SK-N-SH (cell line): ENCODE data around the gene MED12. TPM values are rescaled to one million over a fixed set of nuclear protein-coding genes. Genes with fewer than 3 reads are reported as not detected.

ENCODE experiments used
- CTCF ChIA-PET: fragments of 300-600, 350-600 bp; formaldehyde crosslinking; extraction: SDS; loops from one replicate; lab custom pipeline; 2021; lab: Yijun Ruan, JAX
- POLR2A ChIA-PET: fragments of 350-600 bp; sonication (Branson Sonifier 250); formaldehyde crosslinking; extraction: SDS; loops from one replicate; lab custom pipeline; 2020; ENCODE audit warnings: antibody characterized with exemption, inconsistent platforms; lab: Yijun Ruan, JAX
- DNase-seq: peaks from one replicate; pipeline ENCODE4 v3.0.0; 2012
- H2AFZ ChIP-seq: fragments of 200-600 bp; sonication (generic); 2 replicates; pipeline ENCODE4 v1.8.1; 2016; ENCODE audit warnings: antibody characterized with exemption, mild to moderate bottlenecking, low read depth
- H3F3A ChIP-seq: fragments of 200-600 bp; sonication (generic); replicated peaks from 2 replicates; pipeline ENCODE3; 2016; ENCODE audit warnings: antibody characterized with exemption, mild to moderate bottlenecking; ENCODE audit not compliant: insufficient read depth
- H3K27ac ChIP-seq, 2 experiments: fragments of 200-500 bp in 1 of 2; fragments of 200-600 bp in 1 of 2; sonication (Bioruptor generic) in 1 of 2; sonication (generic), shearing (Covaris generic) in 1 of 2; 2 replicates each; pipeline versions ENCODE4 v1.5.1 to v1.6.1; 2014 to 2016; ENCODE audit warnings: low read depth in 2 of 2, inconsistent platforms in 1 of 2, low read length in 1 of 2, mild to moderate bottlenecking in 1 of 2, mixed read lengths in 1 of 2
- H3K27me3 ChIP-seq: fragments of 200-600 bp; sonication (generic), shearing (Covaris generic); 2 replicates; pipeline ENCODE4 v1.6.1; 2016; ENCODE audit warnings: mixed run types; ENCODE audit not compliant: insufficient read depth
- H3K36me3 ChIP-seq, 2 experiments: fragments of 200-500 bp in 1 of 2; fragments of 200-600 bp in 1 of 2; sonication (Bioruptor generic) in 1 of 2; sonication (generic) in 1 of 2; replicated peaks in 1 of 2; 2 replicates each; pipeline versions ENCODE3 to v1.5.1; 2014 to 2016; ENCODE audit warnings: low read length in 1 of 2, mild to moderate bottlenecking in 1 of 2; ENCODE audit not compliant: insufficient read depth in 2 of 2, control insufficient read depth in 1 of 2
- H3K4me1 ChIP-seq, 2 experiments: fragments of 200-500 bp in 1 of 2; fragments of 200-600 bp in 1 of 2; sonication (Bioruptor generic) in 1 of 2; sonication (generic), shearing (Covaris generic) in 1 of 2; 2 replicates each; pipeline versions ENCODE4 v1.5.1 to v1.6.1; 2014 to 2016; ENCODE audit warnings: low read depth in 1 of 2, low read length in 1 of 2, mixed run types in 1 of 2; ENCODE audit not compliant: insufficient read depth in 2 of 2, control insufficient read depth in 1 of 2
- H3K4me2 ChIP-seq: fragments of 200-600 bp; sonication (generic), shearing (Covaris generic); 2 replicates; pipeline ENCODE4 v1.6.1; 2017; ENCODE audit warnings: mixed run types
- H3K4me3 ChIP-seq, 2 experiments: fragments of 200-500 bp in 1 of 2; fragments of 200-600 bp in 1 of 2; sonication (Bioruptor generic) in 1 of 2; sonication (generic), shearing (Covaris generic) in 1 of 2; 2 replicates each; pipeline versions ENCODE4 v1.5.1 to v1.8.1; 2014 to 2016; ENCODE audit warnings: low read depth in 2 of 2, inconsistent platforms in 1 of 2, low read length in 1 of 2, mild to moderate bottlenecking in 1 of 2, mixed read lengths in 1 of 2, moderate library complexity in 1 of 2
- H3K79me2 ChIP-seq: fragments of 200-600 bp; sonication (generic); 2 replicates; pipeline ENCODE4 v1.8.1; 2017; ENCODE audit warnings: mild to moderate bottlenecking; ENCODE audit not compliant: insufficient read depth
- H3K9ac ChIP-seq: fragments of 200-600 bp; sonication (generic); 2 replicates; pipeline ENCODE4 v1.6.1; 2017; ENCODE audit warnings: mixed run types
- H3K9me2 ChIP-seq: fragments of 200-600 bp; sonication (generic); 2 replicates; pipeline ENCODE4 v1.6.1; 2017; ENCODE audit warnings: mixed run types
- H3K9me3 ChIP-seq: fragments of 200-600 bp; sonication (generic); 2 replicates; pipeline ENCODE4 v1.6.1; 2017; ENCODE audit warnings: mixed run types, mild to moderate bottlenecking, moderate library complexity
- H4K20me1 ChIP-seq: fragments of 200-600 bp; sonication (generic); 2 replicates; pipeline ENCODE4 v1.6.1; 2017; ENCODE audit warnings: mild to moderate bottlenecking, mixed run types; ENCODE audit not compliant: insufficient read depth
- ELF1 ChIP-seq: IDR thresholded peaks from 2 replicates; pipeline ENCODE4 v1.4.0; 2012
- FOSL2 ChIP-seq: IDR thresholded peaks from 2 replicates; pipeline ENCODE4 v1.4.0; 2012; ENCODE audit warnings: low read depth, mild to moderate bottlenecking, moderate library complexity, borderline replicate concordance
- FOXJ3 ChIP-seq: sonication (generic); formaldehyde crosslinking; IDR thresholded peaks from 2 replicates; pipeline ENCODE4 v1.5.1; 2020; ENCODE audit warnings: mild to moderate bottlenecking, missing genetic modification reagents
- FOXM1 ChIP-seq: IDR thresholded peaks from 2 replicates; pipeline ENCODE4 v1.4.0; 2012; ENCODE audit warnings: low read depth, mild to moderate bottlenecking
- GATA2 ChIP-seq: sonication (generic); formaldehyde crosslinking; IDR thresholded peaks from 2 replicates; pipeline ENCODE4 v1.5.0; 2020; ENCODE audit warnings: mild to moderate bottlenecking, missing genetic modification reagents
- IRF3 ChIP-seq: fragments of 150-350 bp; IDR thresholded peaks from 2 replicates; pipeline ENCODE4 v1.6.1; 2016; ENCODE audit warnings: mild to moderate bottlenecking, low read depth, low read length
- JUND ChIP-seq: IDR thresholded peaks from 2 replicates; pipeline ENCODE4 v1.4.0; 2012
- MEF2A ChIP-seq: IDR thresholded peaks from 2 replicates; pipeline ENCODE4 v1.4.0; 2012; ENCODE audit warnings: low read depth, borderline replicate concordance
- MXI1 ChIP-seq: IDR thresholded peaks from 2 replicates; pipeline ENCODE4 v1.6.1; 2012; ENCODE audit warnings: mild to moderate bottlenecking, low read depth, low read length, improper control_type of control experiment
- POLR2AphosphoS5 ChIP-seq: IDR thresholded peaks from 2 replicates; pipeline ENCODE4 v1.6.1; 2012; ENCODE audit warnings: low read depth, low read length
- RCOR1 ChIP-seq: fragments of 150-350 bp; IDR thresholded peaks from 2 replicates; pipeline ENCODE4 v1.6.1; 2017; ENCODE audit warnings: antibody characterized with exemption, low read length
- REST ChIP-seq: IDR thresholded peaks from 2 replicates; pipeline ENCODE4 v1.6.1; 2012; ENCODE audit warnings: mild to moderate bottlenecking, low read depth, low read length, moderate library complexity
- SIN3A ChIP-seq: IDR thresholded peaks from 2 replicates; pipeline ENCODE4 v1.6.1; 2012; ENCODE audit warnings: low read depth, mild to moderate bottlenecking, low read length, moderate library complexity, borderline replicate concordance
- SMC3 ChIP-seq: IDR thresholded peaks from 2 replicates; pipeline ENCODE4 v1.6.1; 2012; ENCODE audit warnings: low read depth, low read length, improper control_type of control experiment
- TEAD4 ChIP-seq: IDR thresholded peaks from 2 replicates; pipeline ENCODE4 v1.4.0; 2012; ENCODE audit warnings: mild to moderate bottlenecking, borderline replicate concordance; ENCODE audit not compliant: insufficient read depth
- USF2 ChIP-seq: fragments of 150-350 bp; IDR thresholded peaks from 2 replicates; pipeline ENCODE4 v1.6.1; 2017; ENCODE audit warnings: antibody characterized with exemption, low read length, low read depth, borderline replicate concordance
- YY1 ChIP-seq: IDR thresholded peaks from 2 replicates; pipeline ENCODE4 v1.4.0; 2012; ENCODE audit warnings: low read depth, mild to moderate bottlenecking
- WGBS: methylation state at CpG from one replicate; pipeline ENCODE4 v1.1.6; 2017; ENCODE audit warnings: low lambda C conversion rate; 5-methylcytosine and 5-hydroxymethylcytosine counted together
- polyA plus RNA-seq, 3 experiments: library from polyadenylated mRNA; depleted of rRNA; stranded (reverse); fragments of >200 nt; gene quantifications; 2 replicates each; pipeline ENCODE4 v1.2.3, GENCODE V29; 2012

Gene MED12
- polyA plus RNA-seq, 1 of the 3 experiments (the other 2 are of a cell fraction): 18.5 TPM

- TF ChIP-seq FOXJ3 (CRISPR knock-in tag) (no peak), IRF3 (no peak), REST (no peak), FOSL2 (no peak), TEAD4 (no peak), GATA2 (CRISPR knock-in tag) (no peak), MXI1 (no peak), FOXM1 (no peak), ELF1 (no peak), JUND (no peak), SMC3 (no peak), MEF2A (no peak), POLR2AphosphoS5 (no peak), SIN3A (no peak), USF2 (no peak), YY1 (no peak), RCOR1 (no peak)
- no peaks in the 10 kb centered on the region for H3K9me2 ChIP-seq
- peaks cover 0 to 20% of the 10 kb centered on the region in 2 experiments; a peak in 1 of 4 replicates for H3K4me1 ChIP-seq
- no peak for DNase-seq
- no peaks in the 10 kb centered on the region for H3K79me2 ChIP-seq
- POLR2A ChIA-PET: no interaction called here
- CTCF ChIA-PET: interaction anchor here (0.8 kb wide), 1 partner anchor 39 kb away, joined by 5 read pairs; no protein-coding TSS in a partner anchor
- no peak overlapping the region for H3K4me2 ChIP-seq
- H2AFZ ChIP-seq: no peak overlapping the region
- H4K20me1 ChIP-seq: no peaks in the 10 kb centered on the region
- H3K9ac ChIP-seq: no peak overlapping the region
- H3K27me3 ChIP-seq: no peaks in the 10 kb centered on the region; the same call in 1 of the 2 replicates
- H3K4me3 ChIP-seq: no peak overlapping the region
- no peaks in the 10 kb centered on the region for H3F3A ChIP-seq
- H3K27ac ChIP-seq: no peak overlapping the region
- WGBS: 27% methylated on average over 8 of the region's 9 CpGs
- no peaks in the 10 kb centered on the region for H3K9me3 ChIP-seq
- H3K36me3 ChIP-seq: no peaks in the 10 kb centered on the region
Measured at GRCh38 chrX:71107762-71108360, 10.5 kb upstream of the MED12 start.
